HEK293T (cell line): ENCODE measurements around the gene CCR2.

ENCODE experiments used
- BHLHE40 ChIP-seq: fragments of 450-650 bp; IDR thresholded peaks from 2 replicates; pipeline ENCODE4 v1.6.1; 2016; ENCODE audit warnings: mild to moderate bottlenecking, moderate library complexity, borderline replicate concordance
- SP1 ChIP-seq: fragments of 450-650 bp; IDR thresholded peaks from 2 replicates; pipeline ENCODE4 v1.6.1; 2017

DNA sequence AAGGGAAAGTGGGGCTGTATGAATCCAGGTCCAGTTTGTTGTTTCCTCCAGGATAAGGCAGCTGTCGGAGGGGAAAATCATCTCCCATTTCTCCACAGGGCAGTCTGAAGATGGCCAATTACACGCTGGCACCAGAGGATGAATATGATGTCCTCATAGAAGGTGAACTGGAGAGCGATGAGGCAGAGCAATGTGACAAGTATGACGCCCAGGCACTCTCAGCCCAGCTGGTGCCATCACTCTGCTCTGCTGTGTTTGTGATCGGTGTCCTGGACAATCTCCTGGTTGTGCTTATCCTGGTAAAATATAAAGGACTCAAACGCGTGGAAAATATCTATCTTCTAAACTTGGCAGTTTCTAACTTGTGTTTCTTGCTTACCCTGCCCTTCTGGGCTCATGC lies 54.1 kb downstream of the CCR2 start:
- TF ChIP-seq SP1 (no peak), BHLHE40 (no peak)
